CD4-positive, alpha-beta T cell treated with Interleukin-1 beta for 1 hour (primary cell): ENCODE results near the gene PLK1.
A peak's percentile ranks its signal among the peaks of the same experiment; 100 is the strongest.

ENCODE experiments used
- DNase-seq, 2 donors: peaks; one replicate each; pipeline ENCODE4 v3.0.0-alpha.2; 2020 to 2022

The PLK1 gene

DNA sequence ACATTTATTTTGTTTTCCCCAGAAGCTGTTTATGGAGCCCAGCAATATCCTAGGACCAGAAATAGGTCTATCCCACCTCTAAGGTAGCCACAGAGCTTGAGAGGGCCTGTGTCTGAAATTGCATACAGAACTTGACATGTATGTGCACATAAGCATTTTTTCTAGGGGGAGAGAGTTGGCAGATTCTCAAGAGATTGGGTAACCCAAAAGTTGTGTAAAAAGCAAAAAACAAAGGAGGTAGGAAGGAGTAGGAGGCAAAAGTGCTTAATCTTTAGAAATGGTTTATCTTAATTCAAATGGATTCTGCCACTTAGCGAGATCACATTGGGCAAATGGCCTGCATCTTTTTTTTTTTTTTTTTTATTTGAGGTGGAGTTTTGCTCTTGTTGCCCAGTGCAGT is 3.5 kb downstream of the PLK1 start:
- no peak for DNase-seq

GRCh38 chr16:23683487-23683886 is 4.8 kb downstream of the PLK1 start:
- DNase-seq: no peak

GRCh38 chr16:23687034-23687808 is 8.5 kb downstream of the PLK1 start:
- DNase-seq: no peak

GRCh38 chr16:23689442-23690187 is 10.9 kb downstream of the PLK1 start:
- no peak for DNase-seq

GRCh38 chr16:23690771-23691482 is 12.2 kb downstream of the PLK1 start:
- DNase-seq: no peak

DNA sequence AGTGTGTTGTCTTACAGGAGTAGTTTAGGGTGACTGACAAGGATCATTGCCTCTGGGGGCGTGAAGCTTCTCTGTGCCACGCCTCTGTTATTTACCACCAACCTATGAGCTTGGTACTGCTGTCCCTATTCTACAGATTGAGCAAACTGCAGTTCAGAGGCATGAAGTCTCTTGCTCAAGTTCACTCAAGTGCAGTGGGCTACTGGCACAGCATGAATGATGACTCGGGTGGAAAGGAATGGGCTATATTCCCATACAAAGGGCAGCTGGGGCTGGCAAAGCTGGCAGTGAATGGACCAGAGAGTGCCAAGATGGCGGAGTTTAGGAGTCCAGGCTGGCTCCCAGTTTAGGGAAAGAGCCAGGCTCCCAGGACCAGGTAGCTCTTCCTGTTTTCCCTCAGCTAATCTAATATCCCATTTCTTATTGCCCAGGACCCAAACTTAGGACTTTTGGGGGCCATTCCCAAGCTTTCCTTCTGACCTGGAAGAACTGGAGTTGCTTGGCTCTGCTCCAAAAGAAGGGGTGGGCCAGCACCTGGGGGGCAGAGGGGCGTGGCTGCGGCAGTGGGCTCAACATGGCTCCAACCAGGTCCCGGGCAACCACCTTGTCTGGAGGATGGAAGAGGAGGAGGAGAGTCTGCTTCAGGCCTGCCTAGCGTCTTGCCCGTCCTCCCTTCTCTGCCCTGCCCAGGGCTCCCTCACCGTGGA is 12.9 kb downstream of the PLK1 start:
- no peak for DNase-seq

- DNase-seq: no peak
Observed at GRCh38 chr16:23692190-23692837, 13.6 kb downstream of the PLK1 start.

GRCh38 chr16:23694265-23694643 is 15.6 kb downstream of the PLK1 start:
- DNase-seq: no peak

DNA sequence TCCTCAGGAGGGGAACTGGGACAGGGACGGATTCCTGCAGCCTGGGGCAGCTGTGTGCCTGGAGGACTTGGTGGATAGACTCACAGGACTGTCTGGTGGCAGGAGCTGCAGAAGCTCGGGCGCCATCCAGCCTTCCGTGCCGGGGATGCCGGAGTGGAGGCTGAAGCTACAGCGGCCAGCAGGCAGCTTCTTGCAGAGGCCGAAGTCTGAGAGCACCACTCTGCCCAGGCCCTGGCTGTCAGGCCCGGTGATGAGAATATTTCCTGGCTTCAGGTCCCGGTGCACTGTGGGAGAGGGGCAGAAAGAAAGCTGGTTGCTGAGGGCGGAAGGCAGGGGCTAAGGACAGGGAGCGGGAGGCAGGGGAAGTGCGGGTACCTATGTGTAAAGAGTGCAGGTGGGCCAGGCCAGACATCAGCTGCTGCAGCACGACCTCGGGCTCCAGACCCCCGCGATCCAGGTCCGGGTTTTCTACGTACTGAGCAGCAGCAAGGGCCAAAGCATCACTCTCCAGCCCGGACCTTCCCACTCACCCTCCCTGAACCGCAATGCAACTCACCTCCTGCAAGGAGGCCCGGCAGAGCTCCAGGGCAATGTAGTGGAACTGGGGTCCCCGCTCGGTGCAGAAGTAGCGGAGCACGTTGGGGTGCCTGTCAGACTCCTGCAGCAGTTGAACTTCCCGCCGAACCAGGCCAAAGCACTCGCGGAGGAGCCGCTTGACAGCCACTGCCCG is 16.1 kb downstream of the PLK1 start:
- no peak for DNase-seq

DNA sequence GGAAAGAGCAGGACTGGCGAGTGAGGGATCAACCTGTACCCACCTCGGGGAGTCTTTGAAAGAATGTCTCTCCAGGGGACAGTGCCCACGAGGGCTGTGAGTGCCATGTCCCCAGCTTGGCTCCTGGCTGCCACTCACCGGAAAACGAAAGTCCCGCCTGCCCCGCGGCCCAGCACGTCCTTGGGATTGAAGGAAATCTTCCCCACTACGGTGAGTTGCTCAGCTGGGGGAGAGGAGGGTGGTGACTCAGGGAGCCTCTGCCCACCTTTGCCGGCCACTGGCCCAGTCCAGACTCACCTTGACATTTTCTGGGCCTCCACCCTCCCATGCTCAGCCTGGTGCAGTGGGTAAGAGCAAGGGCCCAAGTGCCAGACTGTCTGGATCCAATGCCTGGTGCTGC is 17.1 kb downstream of the PLK1 start:
- no peak for DNase-seq

GRCh38 chr16:23699100-23699499 is 20.4 kb downstream of the PLK1 start:
- peak; percentile 23 to 28 for DNase-seq

- DNase-seq: no peak
Observed at GRCh38 chr16:23700093-23700492, 21.4 kb downstream of the PLK1 start.

- no peak for DNase-seq
Observed at GRCh38 chr16:23700509-23700908, 21.8 kb downstream of the PLK1 start.

DNA sequence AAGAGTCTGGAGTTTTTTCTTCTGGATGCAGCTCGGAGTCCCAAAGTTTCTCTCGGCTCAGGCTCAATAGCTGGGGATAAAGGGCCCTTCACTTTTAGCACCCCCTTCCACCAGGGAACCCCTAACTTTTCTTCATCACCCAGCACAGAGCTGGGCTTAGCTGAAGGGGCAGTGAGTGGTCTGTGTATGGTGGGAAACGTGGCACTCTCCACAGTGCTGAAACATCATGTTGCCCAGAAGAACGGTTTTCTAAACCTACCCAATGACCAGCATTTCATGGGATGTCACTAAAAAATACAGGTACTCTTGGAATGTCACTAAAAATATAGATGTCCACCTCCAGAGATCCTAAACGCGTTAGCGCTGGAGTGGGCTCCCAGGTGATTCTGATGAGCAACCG is 22.4 kb downstream of the PLK1 start:
- DNase-seq: no peak

- no peak for DNase-seq
Observed at GRCh38 chr16:23702951-23703350, 24.3 kb downstream of the PLK1 start.

GRCh38 chr16:23704772-23705516 is 26.3 kb downstream of the PLK1 start:
- DNase-seq: no peak

- DNase-seq: no peak
Observed at GRCh38 chr16:23705517-23705902, 26.8 kb downstream of the PLK1 start.

DNA sequence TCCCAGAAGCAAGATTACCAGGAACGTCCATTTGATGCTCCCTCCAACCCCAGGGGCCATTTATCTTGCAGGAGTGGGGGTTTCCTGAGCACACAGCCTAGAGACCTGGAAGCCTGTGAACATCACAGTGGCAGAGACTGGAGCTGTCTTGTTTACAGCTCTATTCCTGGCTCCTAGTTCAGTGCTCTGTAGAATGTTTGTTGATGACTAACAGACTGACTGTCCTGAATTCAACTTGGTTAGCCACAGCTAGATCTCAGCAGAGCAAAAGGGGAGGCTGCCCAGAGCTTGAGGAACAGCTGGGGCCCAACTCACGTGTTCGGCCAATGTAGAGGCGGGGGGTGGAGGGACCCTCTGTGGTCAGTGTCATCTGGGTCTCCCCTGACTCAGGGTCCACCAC is 27.8 kb downstream of the PLK1 start:
- no peak for DNase-seq

GRCh38 chr16:23709536-23709935 is 30.8 kb downstream of the PLK1 start:
- DNase-seq: no peak

DNA sequence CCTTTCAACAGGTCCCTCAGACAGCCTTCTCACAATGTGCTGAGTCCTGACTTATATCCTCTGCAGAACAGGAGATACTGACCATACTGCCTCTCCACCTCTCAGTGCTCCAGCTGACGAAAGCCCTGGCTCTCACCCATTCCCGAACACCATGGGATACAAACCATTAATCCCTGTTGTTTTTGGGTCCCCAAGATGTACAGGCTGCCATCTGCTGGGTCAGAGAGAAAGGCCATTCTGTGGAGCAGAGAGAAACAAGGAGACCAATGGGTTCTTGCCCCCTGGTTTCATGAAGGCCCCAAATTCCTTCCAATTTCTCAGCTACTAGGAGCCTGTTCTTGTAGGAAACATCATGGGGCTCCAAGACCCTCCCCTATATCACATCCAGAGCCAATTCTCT is 31.3 kb downstream of the PLK1 start:
- DNase-seq: no peak

- no peak for DNase-seq
Observed at GRCh38 chr16:23710504-23710903, 31.8 kb downstream of the PLK1 start.
